Left ventricle myocardium superior (tissue), 1 donor: Measurements from ENCODE around the gene KIZ. TPM values are rescaled to one million over a fixed set of nuclear protein-coding genes. Genes with fewer than 3 reads are reported as not detected.
"Not testable (repeated sequence)": the region's sequence is repeated elsewhere in the genome, so short reads cannot be mapped to it uniquely, and the experiment has no call there.

Experiments
- ATAC-seq: fragments of 200-7000 bp; cut with Tn5 transposase; one replicate; pipeline ENCODE4 v1.9.1; 2020; ENCODE audit warnings: mild to moderate bottlenecking, moderate library complexity
- DNase-seq: peaks from one replicate; pipeline ENCODE4 v3.0.0-alpha.2; 2020
- intact Hi-C: fragments of 100-400 bp; cut with micrococcal nuclease; formaldehyde crosslinking; loops from one replicate; pipeline ENCODE4 v1.11.0; 2022
- total RNA-seq: library from RNA; stranded (reverse); fragmentation: NEBNext Ultra II Directional; extraction: Animal tissue kit (Norgen Biotek cat#: 25700); gene quantifications from one replicate; pipeline ENCODE4 v1.2.1, GENCODE V29; 2021
- donor health status: DM: no; HTN: yes; CAD: no; lungs with severe emphysema.

KIZ gene
- total RNA-seq, 1 donor from 2014 or later: 41.9 TPM

GRCh38 chr20:21166801-21167200 lies 40.9 kb downstream of the KIZ start:
- ATAC-seq (no peak), DNase-seq (no peak)
- intact Hi-C loops: no loop called here

GRCh38 chr20:21167261-21167660 lies 41.4 kb downstream of the KIZ start:
- DNase-seq (no peak), ATAC-seq (no peak)
- intact Hi-C loops: no loop called here

- ATAC-seq, intact Hi-C loops, DNase-seq: not testable (repeated sequence)
Measured at GRCh38 chr20:21168061-21168460, 42.2 kb downstream of the KIZ start.

GRCh38 chr20:21172626-21173025 lies 46.7 kb downstream of the KIZ start:
- DNase-seq (no peak), ATAC-seq (no peak)
- intact Hi-C loops: no loop called here

- ATAC-seq: no peak
- no peak for DNase-seq
- intact Hi-C loops: no loop called here
Measured at GRCh38 chr20:21173485-21173884, 47.6 kb downstream of the KIZ start.

GRCh38 chr20:21174516-21175239 lies 48.8 kb downstream of the KIZ start:
- ATAC-seq: no peak
- intact Hi-C loops: no loop called here
- DNase-seq: no peak

- no peak for DNase-seq
- ATAC-seq: no peak
- intact Hi-C loops: no loop called here
Measured at GRCh38 chr20:21175433-21175832, 49.6 kb downstream of the KIZ start.

- no peak for ATAC-seq
- no peak for DNase-seq
- intact Hi-C loops: no loop called here
Measured at GRCh38 chr20:21177767-21178166, 51.9 kb downstream of the KIZ start.

GRCh38 chr20:21179757-21180156 lies 53.9 kb downstream of the KIZ start:
- no peak for DNase-seq
- ATAC-seq: no peak
- intact Hi-C loops: no loop called here

GRCh38 chr20:21180248-21180647 lies 54.4 kb downstream of the KIZ start:
- DNase-seq: no peak
- no peak for ATAC-seq
- intact Hi-C loops: no loop called here

- ATAC-seq: no peak
- intact Hi-C loops: no loop called here
Measured at GRCh38 chr20:21181028-21181427, 55.1 kb downstream of the KIZ start.

GRCh38 chr20:21182832-21183563 lies 57.1 kb downstream of the KIZ start:
- ATAC-seq (peak; percentile 88), DNase-seq (no peak)
- intact Hi-C loops: no loop called here

More at GRCh38 chr20:21181028-21181427, 55.1 kb downstream of the KIZ start:
- DNase-seq: no peak

GRCh38 chr20:21183722-21184121 lies 57.8 kb downstream of the KIZ start:
- DNase-seq (no peak), ATAC-seq (peak; percentile 34)
- intact Hi-C loops: no loop called here

- no peak for ATAC-seq
- intact Hi-C loops: no loop called here
- DNase-seq: no peak
Measured at GRCh38 chr20:21184819-21185218, 58.9 kb downstream of the KIZ start.

- intact Hi-C loops: no loop called here
- ATAC-seq: no peak
- no peak for DNase-seq
Measured at GRCh38 chr20:21185849-21186248, 60.0 kb downstream of the KIZ start.

GRCh38 chr20:21189761-21190523 lies 64.1 kb downstream of the KIZ start:
- ATAC-seq (no peak), DNase-seq (no peak)
- intact Hi-C loops: no loop called here

- DNase-seq: no peak
Measured at GRCh38 chr20:21190869-21191268, 65.0 kb downstream of the KIZ start.

GRCh38 chr20:21191839-21192238 lies 66.0 kb downstream of the KIZ start:
- ATAC-seq (no peak), DNase-seq (no peak)
- intact Hi-C loops: no loop called here

More at GRCh38 chr20:21190869-21191268, 65.0 kb downstream of the KIZ start:
- intact Hi-C loops: no loop called here
- ATAC-seq: no peak

GRCh38 chr20:21202259-21202658 lies 76.4 kb downstream of the KIZ start:
- intact Hi-C loops: no loop called here
- ATAC-seq (no peak), DNase-seq (no peak)

- DNase-seq (no peak), ATAC-seq (no peak)
- intact Hi-C loops: no loop called here
Measured at GRCh38 chr20:21203088-21203656, 77.3 kb downstream of the KIZ start.
